SHP77 treated with DMSO at 0.1 percent for 48 hours (cell line): ENCODE results near the gene PLXNA2.

Source experiments
- DNase-seq: peaks from one replicate; lab custom pipeline; 2025; lab: John Stamatoyannopoulos, UW

Gene PLXNA2

DNA sequence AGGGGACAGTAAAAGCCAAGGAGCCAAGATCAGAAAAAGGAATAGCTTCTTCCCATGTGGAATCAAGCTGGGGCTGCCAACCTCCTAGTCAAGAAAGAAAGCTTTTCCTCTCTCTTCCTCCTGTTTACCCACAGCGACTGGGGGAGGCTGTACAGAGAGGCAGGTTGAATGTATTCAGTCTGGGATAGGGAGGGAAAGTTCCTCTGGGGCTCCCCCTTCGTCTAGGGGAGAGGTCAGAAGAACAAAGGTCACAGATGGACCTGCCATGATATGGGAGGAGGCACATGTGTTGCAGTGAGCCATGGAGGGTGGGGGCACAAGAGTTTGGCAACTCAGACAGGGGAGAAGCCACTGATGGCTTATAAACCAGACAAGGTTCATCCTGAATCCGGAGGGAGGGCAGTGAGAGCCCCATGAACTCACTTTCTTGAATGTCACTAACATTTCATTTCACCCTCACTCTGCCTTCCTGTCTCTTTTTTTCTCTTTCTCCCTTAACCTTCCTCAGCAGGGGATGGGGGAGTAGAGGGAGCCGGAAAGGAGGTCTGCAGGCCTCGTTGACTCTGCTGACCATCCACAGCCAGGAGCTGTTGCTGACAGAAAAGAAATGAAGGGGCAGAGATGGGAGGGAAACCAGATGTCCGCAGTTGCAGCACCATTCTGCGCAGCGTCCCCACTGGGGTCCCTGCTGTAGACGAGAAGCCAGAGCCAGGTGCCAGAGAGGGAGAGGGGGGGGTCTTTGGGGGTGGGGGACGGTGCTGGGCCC lies 61.1 kb downstream of the PLXNA2 start:
- no peak for DNase-seq

DNA sequence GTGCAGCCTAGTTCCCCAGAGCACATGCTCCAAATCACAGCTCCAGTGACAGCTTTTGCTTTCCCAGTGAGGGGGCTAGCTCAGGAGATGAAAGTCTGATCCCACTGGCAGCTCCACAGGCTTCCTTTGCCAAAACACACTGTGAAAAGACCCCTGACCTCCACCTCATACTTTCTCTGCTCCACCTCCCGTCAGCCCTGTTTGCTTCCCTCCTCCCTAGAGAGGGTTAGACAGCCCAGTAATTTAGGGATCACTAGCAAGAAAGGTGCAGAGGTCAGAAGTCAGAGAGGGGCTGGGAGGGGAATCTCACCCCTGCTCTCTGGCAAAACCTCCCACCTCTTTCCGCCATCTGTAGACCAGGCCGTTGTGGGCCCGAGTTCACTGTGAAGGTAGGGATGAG lies 62.8 kb downstream of the PLXNA2 start:
- no peak for DNase-seq

DNA sequence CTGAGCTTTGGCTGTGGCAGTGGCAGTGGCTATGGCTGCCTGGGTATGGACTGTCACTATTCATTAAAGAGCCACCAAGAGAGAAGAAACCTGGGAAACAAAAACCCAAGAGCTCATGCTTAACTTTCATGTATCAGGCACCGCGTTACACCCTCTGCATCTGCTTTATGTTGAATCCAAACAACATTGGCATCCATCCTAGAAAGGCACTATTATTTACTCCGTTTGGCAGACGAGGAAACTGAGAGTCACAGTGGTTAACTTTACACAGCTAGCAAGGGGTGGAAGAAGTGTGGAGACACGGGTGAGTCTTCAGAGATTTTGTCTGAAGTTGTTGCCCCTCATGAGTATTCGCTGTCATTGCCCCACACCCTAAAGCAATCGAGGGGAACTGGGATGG lies 63.8 kb downstream of the PLXNA2 start:
- no peak for DNase-seq

DNA sequence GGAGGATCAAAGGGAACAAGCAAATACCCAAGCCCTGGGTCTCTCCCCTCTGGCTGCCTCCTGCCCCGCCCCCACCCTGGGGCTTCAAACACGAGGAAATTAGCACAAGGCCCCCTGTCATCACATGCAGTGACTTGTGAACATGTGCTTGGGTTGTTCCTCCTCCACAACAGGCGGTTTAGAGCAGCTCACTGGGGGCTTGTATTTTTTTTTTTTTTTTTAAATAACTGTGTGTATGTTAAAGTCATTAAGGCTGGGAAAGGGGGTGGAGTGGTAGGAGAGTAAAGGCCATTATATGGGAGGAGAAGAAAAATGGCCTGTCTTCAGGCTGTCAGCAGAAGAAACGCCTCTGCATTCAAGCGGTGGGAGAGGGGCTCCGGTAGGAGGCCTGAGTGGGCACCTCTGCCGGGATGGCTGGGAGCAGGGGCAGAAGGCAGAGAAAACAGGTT lies 64.2 kb downstream of the PLXNA2 start:
- no peak for DNase-seq

DNA sequence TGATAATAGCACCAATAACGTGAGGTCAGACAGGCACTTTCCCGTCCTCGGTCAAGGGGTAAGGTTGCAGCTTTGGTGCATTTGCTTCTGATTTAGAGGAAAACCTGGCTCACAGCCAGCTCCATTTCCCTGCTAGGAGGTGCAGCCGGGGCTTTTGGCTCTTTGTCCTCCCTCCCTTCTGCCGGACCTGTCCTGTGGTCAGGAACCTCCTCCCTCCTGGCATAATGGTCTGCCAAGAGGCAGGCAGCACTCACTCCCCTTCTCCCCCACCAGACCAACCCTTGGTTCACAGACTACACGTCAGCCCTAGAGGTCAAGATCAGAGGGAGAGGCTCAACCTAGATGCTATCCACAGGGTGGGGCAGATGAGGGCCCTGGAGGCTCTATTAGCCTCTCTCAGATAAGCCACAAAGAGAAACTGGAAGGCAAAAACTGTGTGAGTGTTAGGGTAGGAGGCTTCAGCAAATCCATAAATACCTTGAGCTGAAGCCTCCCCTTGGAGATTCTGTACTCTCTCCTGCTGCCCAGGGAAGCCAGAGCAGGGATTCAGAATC lies 64.8 kb downstream of the PLXNA2 start:
- DNase-seq = no peak

DNA sequence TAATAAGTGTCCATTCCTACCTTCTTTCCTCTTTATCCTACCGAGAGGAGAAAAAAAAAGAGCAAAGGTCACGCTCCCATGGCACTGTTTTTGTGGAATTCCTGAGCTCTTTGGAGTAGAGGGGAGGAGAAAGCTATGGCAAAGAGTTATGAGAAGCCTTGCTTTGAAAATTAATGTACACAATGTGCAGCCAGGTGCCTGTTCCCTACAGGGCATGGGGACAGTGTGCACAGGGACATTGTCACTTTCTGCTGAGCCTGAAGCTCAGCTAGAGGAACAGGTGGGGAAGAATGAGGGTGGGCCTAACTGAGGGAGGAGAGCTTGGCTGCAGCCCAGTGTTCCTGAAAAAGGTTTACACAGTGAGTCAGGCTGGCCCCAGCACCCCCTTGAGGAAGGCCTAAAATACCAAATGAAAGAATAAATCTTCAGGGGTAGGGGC lies 66.1 kb downstream of the PLXNA2 start:
- DNase-seq = peak; percentile 52

DNA sequence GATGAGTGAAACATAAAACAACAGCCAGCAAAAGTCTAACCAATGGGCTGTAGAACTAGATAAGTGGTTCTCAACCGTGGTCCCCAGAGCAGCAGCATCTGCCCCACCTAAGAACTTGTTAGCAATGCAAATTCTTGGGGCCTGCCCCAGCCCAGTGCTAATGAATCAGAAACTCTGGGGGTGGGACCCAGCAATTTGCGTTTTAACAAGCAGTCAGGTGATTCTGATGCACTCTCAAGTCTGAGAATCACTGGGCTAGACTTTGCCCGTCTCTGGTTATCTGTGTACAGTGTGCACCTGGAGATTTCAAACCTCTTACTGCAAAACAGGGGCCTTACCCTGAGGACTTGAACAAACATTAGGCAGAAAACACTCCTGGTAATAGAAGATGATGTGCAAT lies 66.5 kb downstream of the PLXNA2 start:
- no peak for DNase-seq

DNA sequence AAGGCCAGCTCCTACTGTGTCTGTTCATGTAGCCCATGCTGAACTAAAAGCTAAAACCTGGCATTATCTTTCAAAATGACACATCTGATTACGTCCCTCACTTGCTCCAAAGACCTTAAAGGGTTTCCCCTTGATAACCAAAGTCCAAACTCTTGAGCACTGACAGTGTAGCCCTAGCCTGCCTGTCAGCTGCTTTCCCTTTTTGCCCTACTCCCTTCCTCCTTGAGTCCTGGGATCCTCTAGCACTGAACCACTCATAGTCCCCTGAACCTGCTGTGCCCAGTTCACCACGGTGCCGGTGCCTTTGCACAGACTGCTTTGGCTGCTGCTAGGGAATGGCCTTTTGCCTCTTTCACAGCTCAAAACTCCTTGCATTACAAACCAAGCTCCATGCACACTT lies 67.5 kb downstream of the PLXNA2 start:
- DNase-seq = no peak

DNA sequence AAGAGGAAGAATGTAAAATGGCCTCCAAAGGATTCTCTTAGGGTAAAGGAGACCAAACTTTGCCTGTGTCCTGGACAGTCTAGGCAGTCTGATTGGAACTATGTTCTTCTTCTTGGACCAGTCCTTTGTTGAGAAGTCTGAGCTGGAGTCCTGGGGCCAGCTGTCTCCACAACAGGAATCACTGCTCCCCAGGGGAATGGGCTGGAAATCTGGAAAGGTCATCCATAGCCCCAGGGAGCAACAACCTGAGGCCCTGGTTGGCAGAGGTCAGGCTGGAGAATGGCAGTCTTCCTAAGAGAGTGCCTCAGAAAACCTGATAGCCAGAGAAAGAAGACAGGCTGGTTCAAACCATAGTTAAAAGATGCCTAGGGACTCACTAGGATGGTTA lies 68.7 kb downstream of the PLXNA2 start:
- DNase-seq = no peak

DNA sequence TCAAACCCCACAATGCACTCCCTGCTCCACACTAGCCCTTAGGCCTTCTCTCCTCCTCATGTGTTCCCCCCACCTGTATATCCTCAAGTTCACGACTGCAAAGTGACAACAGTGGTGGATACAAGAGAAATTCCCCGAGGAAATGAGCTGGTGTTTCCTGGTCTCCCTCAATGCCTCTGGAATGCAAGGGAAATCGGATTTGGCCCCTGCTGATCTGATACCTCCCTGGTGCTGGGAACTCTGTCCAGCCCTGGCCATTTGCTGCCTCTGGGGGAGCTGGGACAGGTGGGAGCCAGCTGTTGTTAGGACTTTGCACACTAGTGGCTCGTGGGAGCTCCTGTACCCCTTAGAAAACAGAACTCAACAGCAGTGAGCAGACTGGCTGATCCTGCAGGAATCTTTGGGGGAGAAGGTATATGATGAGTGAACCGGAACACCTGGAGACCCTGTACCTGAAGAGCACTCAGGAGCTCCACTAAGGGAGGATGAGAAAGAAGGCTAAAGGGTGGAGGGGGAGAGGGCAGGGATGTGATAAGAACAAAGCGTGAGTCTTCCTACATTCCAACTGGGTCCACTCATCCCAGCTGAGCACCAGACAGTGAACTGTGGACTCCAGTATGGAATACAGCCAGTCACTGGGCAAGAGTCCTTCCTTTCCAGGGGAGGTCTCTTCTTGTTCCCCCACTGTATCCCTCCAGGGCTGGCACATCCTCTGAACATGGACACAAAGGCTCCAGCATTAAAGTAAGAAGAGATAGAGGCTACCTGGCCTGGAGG lies 69.3 kb downstream of the PLXNA2 start:
- no peak for DNase-seq

DNA sequence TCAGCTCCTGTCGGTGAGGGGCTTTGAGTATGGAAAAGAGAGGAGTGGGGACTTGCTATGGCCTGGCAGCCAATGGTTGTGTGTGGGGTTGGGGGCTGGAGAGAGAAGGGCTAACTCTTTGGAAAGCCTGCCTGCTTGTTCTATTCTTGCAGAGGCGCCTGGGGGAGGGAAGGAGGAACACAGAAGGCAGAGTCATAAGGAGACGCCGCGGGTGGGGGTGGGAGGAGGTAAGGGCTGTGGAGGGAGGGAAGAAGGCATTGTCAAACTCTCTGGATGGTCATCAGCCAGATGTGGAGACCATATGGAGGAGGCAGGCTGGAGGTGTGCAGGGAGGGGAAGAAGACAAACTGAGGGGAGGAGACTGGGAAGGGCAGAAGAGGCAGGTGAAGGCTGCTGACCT lies 70.0 kb downstream of the PLXNA2 start:
- no peak for DNase-seq

DNA sequence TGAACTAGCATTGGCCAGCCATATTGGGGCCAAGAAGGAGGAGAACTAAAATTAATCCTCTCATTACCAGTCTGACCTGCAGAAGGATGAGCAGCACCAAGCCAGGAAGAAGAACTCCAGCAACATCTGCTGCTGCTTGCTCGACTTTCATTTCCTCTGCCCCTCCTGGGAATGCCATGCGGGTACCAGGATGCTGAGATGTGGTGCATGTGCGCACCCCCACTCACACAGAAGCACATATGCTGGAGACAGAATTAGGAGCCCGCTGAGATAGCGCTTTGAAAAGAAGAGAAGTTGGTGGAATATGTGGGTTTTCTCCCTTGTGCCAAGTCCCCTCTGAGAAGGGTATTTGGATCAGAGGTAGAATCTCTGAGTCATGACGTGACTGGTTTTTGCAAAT lies 70.4 kb downstream of the PLXNA2 start:
- no peak for DNase-seq

DNA sequence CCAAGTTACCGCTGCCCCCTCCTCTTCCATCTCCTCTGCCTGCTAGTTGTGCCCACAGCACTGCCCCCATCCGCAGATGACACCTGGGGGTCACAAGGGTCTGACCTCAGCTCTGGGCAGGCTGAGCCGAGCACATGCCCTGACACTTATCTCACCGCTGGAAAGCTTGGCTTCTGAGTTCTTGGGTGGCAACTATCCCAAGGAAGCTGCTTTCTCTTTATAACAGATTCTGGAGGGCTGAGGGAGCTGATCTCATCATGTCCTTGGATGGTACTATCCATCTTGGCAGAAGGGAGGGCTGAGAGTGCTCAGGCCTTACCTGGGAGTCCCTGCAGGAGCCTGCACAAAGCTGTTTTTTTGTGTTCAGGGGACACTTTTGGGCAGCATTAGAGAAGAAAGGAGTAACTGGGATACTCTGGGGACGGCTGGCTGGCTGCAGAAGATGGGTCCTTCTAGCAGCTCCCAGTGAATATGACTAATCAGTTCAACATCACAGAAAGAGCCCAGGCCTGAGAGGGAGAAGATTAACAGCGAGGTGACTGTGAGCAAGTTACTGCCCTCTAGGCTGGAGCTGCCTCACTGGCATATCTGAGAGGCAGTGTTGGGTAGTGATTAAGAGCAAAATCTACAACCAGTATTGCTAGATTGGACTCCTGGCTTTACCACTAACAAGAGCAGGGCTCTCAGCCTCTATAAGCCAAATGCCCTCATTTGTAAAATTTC lies 71.6 kb downstream of the PLXNA2 start:
- DNase-seq = no peak

DNA sequence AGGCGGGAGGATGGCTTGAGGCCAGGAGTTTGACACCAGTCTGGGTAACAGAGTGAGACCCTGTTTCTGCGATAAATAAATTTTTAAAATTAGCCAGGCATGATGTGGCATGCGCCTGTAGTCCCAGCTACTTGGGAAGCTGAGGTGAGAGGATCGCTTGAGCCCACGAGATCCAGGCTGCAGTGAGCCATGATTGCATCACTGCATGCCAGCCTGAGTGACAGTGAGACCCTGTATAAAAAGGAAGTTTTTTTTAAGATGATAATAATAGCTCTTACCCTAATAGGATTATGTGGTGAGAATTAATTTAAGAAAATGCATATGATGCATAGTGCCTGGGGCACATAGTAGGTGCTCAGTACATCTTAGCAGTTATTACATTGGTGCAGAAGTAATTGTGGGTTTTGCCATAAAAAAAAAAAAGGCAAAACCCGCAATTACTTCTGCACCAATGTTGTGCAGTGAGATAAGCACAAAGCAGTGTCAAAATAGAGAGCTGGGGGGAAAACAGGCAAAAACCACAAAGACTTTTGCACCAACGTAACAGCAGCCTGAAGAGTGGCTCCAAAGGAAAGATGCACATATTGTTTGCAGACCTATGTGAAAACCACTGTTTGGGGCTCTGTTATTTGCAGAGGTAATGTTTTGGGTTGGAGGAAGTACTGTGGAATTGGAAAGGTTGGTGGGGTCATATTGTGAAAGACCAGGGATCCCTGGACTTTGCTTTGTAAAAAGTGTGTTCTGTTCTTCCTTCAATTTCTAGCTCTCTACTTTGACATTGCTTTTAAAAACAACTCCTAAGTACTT lies 72.4 kb downstream of the PLXNA2 start:
- no peak for DNase-seq

DNA sequence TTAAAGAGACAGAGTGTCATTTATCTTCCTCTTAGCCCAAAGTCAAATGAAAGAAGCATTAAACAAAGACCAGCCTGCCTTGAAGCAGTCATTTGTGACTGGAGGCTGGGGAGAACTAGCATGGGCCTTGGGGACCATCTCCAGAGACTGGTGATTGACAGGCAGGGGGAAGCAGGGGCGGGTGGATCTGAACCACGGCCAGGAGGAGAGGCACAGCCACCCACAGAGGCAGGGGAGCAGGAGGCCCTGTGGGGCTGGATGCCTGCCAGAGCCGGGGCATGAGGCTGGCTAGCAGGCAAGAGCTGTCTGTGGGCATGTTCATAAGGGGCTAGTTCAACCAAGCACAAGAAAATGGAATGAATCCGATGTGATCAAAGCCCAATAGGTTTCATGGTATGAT lies 73.9 kb downstream of the PLXNA2 start:
- peak; percentile 8 for DNase-seq

DNA sequence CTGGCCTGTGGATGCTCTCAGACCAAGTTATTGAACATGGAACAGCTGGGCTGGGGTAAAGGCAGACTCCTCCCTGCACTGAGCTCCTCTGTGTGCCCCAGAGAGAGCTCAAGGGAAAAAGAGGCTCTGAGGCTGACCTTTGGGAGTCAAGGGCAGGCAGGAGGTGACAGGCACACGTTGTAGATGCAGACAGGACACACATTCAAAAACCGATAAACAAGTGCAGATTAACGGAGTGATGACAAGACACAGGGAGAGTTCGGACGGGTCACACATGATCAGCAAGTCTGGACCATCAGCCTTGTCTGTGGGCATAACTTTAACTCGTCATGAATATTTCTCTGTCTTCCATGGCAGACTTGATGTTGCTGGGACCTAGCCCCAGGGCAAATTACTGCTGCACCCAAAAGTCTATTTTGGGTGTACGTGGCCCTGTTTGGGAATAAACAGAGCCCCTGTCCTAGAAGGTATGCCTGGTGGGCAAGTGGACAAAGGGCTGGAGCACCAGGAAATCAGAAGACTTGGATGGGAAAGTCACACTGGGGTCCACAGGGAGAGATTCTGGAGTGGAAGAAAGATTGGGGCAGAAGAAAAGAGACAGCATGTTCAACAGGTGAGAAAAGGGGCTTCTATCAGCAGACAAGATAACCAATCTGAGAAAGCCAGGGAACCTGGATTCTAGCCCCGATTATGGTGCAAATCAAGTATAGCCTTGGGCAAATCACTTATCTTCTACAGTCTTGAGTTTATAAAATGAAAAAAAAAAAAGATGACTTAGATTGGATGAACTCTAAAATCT lies 74.9 kb downstream of the PLXNA2 start:
- DNase-seq = no peak

DNA sequence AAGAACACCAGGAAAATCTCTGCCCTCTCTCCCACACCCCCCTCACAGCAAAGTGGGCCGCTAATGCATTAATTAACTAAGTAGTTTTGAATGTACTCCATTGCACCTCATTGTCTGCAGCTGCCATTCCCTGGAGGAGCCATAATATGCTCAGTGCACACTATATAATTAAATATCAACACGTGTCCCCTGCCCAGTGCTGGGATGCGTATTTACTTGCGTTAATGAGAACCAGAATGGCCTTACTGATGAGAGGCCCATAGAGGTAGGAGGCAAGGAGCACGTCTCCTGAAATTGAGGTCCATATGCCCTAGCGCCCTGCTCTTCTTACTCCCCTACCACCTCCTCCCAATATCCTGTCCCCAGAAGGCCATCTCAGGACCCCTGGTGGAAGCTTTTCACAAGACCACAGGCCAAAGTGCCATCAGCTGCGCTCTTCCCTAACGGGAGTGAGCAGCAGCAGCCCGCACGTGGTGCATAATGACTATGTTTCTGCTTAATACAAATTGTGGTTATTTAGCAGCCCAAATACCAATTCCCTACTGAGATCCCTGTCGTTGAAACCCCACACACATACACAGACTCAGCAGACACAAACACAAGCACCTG lies 76.8 kb downstream of the PLXNA2 start:
- DNase-seq = no peak

DNA sequence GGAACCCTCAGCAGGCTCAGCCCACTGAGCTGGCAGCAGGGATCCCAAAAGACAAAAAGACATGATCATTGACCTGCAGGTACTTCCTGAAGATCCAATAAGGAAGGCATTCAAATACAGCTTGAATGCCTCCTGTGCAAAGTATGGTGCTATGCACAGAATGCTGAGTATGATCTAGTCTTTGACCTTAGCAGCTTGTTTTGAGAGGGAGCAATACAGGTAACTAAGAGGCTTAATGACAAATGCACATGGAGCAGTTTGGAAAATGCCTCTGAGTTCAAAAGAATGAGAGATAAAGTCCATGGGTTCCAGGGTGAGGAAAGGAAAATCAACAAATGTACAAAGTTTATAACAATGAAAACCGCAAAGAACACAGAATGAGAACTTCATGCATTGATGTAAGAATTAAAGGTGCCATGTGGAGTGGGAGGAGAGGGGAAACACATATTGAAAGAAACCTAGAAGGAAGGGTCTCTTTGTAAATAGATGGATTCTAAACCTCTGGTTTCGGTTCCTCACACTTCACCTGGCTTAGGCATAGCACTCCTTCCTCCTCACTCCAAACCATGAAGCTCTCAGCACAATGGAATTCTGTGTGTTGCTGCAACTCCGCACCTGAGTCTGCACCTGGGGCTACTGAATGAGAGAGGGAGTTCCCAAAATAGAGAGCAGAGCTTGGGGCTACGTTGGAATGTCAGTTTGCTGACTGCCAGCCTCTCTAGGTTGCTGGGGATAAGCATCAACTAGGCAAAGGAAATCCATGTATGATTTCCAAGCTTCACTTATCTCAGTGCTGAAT lies 77.6 kb downstream of the PLXNA2 start:
- no peak for DNase-seq

DNA sequence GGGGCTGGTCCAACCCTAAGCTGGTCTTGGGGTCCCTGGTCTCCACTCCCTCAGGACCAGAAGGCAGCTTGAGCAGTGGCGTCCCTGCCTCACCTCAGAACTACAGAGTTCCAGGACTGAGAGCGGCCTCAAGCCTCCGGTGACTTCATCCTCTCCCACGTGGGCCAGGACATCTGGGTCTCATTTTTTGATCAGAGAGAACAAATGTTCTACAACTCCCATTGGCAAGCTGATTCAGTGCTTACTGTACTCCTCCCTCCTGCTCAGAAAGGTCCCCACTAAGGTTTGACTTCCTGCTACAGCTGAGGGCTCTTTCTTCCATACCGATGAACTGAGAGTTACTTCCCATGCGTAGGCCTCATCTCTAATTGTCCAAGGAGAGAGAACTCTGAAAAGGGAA lies 78.5 kb downstream of the PLXNA2 start:
- DNase-seq = no peak

DNA sequence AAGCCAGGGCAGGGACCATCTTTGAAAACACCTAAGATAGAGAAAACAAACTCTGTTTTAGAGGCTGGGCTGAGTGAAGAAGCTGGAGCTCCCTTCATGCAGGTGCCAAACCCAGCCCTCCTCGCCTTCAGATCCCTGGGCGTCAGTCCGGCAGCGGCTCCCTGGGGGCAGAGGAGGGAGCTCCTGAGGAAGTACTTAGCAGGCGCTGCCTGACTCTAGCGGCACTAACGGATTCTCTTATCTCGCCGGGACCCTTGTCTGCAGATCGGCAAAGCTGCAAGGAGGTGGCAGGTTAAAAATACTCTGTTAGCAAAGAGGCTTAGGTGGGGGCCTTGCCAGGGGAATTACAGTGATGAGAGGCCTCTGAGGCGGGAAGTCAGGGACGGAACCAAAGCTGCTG lies 79.6 kb downstream of the PLXNA2 start:
- no peak for DNase-seq
